ENCODE results near the gene WDFY3. TPM values are rescaled to one million over a fixed set of nuclear protein-coding genes. Genes with fewer than 3 reads are reported as not detected.
"Not testable (repeated sequence)": the region's sequence is repeated elsewhere in the genome, so short reads cannot be mapped to it uniquely, and the experiment has no call there.

The WDFY3 gene
- total RNA-seq, 1 experiment from 2014 or later, result 155 TPM

DNA sequence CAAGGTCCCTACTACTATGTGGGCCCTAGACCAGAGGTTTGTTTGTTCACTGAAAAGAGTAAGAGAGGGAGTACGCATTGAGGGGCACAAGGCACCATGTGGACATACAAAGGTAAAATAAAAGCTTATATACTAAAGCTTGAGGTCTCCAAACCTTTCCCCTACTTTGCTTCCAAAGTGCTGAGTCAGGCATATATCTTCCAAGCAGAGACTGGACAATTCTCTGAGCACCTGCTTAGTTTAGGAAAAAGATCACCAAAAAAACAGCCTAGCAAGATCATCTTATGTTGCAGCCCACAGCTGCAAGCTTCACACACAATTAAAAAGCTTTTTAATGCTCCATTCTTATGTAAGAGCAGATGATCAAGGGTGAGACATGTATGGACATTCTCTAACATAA, 119.5 kb downstream of the WDFY3 start:
- H3K27ac ChIP-seq, result peak overlapping the region; percentile 6; the same call in 1 of the 2 replicates
- peaks cover 62% of the 10 kb centered on the region for H3K4me1 ChIP-seq
- H3K36me3 ChIP-seq, result peaks cover 59% of the 10 kb centered on the region
- no peaks in the 10 kb centered on the region for H3K27me3 ChIP-seq
- peak in 1 of 2 experiments; percentile 52 for DNase-seq
- no peaks in the 10 kb centered on the region; the same call in 1 of the 2 replicates for H3K9me3 ChIP-seq (replicated peaks)
- H3K4me3 ChIP-seq, result no peak overlapping the region

DNA sequence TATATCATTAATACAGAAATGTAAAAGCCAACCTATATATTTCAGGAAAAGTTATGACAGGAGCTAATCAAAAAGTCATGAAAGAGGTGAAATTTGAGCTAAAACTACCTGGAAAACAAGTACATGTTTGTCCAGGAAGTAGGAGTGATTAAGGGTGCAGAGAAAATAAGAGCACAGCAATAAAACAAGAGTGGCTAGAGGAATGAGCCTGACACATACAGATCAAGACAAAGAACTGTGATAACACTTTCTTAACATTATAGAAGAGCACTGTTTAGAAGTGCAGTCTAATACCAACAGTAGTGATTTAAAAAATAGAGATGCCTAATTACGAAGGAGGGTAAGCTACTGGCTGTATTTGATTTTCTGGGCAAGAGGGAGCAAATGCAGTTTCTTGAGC, 125.1 kb downstream of the WDFY3 start:
- Histone ChIP-seq H3K4me1 (peaks cover 21% of the 10 kb centered on the region), H3K36me3 (peaks cover 65% of the 10 kb centered on the region), H3K27me3 (no peaks in the 10 kb centered on the region), H3K9me3 (replicated peaks) (no peaks in the 10 kb centered on the region), H3K4me3 (no peak overlapping the region), H3K27ac (no peak overlapping the region)
- DNase-seq, result no peak

DNA sequence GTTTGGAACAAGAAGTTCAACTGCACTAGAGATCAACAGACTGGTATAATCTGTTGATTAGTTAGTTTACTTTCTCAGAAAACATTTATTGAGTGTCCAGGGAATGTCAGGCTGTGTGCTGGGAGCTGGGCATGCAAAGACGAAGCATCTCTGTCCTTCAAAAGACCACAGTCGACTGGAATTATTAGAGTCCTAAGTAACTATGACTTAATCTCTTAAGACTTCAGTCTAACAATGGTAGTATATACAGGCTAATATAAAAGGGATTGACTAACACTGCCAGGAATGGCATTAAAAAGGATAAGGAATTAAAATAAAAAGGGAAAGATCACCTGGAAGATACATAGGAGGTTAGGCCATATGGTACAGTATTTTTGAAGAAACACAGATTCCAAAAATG, 128.7 kb downstream of the WDFY3 start:
- no peaks in the 10 kb centered on the region for H3K27me3 ChIP-seq
- no peaks in the 10 kb centered on the region for H3K9me3 ChIP-seq (replicated peaks)
- peaks cover 57% of the 10 kb centered on the region for H3K36me3 ChIP-seq
- DNase-seq, result no peak
- peaks cover 9% of the 10 kb centered on the region; the same call in 1 of the 2 replicates for H3K4me1 ChIP-seq
- H3K4me3 ChIP-seq, result no peak overlapping the region
- H3K27ac ChIP-seq, result no peak overlapping the region

DNA sequence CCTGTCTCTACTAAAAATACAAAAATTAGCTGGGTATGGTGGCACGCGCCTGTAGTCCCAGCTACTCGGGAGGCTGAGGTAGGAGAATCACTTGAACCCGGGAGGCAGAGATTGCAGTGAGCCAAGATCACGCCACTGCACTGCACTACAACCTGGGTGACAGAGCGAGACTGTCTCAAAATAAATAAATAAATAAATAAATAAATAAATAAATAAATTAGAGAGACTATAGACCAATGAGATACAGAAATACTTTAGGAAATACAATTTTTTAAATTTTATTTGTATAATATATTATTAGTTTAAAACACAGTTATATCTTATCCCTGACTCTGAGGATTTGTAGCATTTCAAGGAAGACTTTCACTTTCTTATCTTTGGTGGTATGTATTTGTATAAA, 136.9 kb downstream of the WDFY3 start:
- not testable (repeated sequence) for H3K4me3 ChIP-seq; H3K27me3 ChIP-seq; H3K27ac ChIP-seq; H3K4me1 ChIP-seq; DNase-seq; H3K9me3 ChIP-seq (replicated peaks)
- H3K36me3 ChIP-seq, result peaks cover 68% of the 10 kb centered on the region

DNA sequence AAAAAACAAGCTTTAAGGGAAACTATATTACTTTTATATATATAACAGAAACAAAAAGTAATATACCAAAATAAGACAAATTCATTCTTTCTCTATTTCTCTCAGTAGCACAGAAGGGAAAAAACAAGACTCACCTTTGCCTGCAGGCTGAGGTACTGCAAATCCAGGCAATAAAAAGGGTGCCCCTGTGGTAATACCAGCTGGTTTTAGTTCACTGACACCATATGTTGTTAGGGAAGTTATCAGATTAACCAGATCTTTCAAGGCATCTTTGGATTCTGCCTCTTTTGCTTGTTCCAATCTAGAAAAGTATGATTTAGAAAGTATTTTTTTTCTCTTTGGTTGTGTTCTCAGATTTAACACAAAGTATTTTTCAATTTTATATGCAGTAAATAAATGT, 139.8 kb downstream of the WDFY3 start:
- DNase-seq, result peak in 1 of 2 experiments; percentile 45
- no peak overlapping the region for H3K27ac ChIP-seq
- H3K36me3 ChIP-seq, result peaks cover 82% of the 10 kb centered on the region
- peaks cover 8% of the 10 kb centered on the region; the same call in 1 of the 2 replicates for H3K4me1 ChIP-seq
- H3K27me3 ChIP-seq, result no peaks in the 10 kb centered on the region
- H3K9me3 ChIP-seq (replicated peaks), result no peaks in the 10 kb centered on the region
- H3K4me3 ChIP-seq, result no peak overlapping the region

DNA sequence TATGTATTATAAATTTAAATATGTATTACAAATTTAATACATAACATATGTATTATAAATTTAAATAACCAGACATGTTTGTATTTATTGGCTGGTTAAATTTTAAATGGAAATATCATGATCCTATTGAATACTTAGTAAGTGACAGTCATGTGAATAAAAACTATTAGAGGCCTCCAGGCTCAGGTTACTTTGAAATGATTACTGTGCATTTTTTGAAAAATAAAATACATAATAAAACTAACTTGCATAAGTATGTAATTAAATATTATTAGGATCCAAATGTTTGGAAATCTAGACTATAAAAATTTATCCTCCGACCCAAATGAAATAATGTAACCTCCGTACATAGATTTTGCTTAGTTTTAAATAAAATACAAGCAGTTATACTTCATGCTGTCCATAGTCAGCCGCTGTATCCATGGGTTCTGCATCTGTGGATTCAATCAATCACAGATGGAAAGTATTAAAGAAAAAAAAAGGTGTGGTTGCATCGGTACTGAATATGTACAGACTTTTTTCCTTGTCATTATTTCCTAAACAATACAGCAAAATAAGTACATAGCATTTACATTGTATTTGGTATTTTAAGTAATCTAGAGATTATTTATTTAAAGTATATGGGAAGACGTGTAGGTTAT, 140.7 kb downstream of the WDFY3 start:
- DNase-seq, result no peak
- peaks cover 83% of the 10 kb centered on the region for H3K36me3 ChIP-seq

DNA sequence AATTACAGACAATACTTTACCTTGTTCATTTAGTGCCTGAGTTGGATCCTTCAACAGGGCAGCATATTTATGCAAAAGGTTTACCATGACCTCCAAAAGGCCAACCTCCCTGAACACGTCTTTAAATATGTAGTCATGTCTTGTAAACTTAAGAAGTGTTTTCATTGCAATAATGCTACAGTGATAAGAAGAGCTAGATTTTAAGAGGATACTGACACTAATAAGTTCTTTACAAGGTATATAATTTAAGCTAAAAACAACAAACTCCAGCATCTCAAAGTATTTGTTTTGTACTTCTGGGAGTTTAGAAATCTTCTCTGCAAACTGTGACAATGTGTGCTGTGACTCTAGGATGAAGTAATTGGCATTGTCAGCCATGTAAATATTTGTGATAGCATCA, 145.4 kb downstream of the WDFY3 start:
- Histone ChIP-seq H3K4me3 (no peak overlapping the region), H3K27me3 (no peaks in the 10 kb centered on the region), H3K4me1 (no peaks in the 10 kb centered on the region), H3K27ac (no peak overlapping the region), H3K9me3 (replicated peaks) (no peaks in the 10 kb centered on the region), H3K36me3 (peaks cover 84% of the 10 kb centered on the region)
- no peak for DNase-seq

More for the DNA sequence above, 140.7 kb downstream of the WDFY3 start:
- Histone ChIP-seq H3K27ac (no peak overlapping the region), H3K4me3 (no peak overlapping the region), H3K27me3 (no peaks in the 10 kb centered on the region), H3K9me3 (replicated peaks) (no peaks in the 10 kb centered on the region), H3K4me1 (peaks cover 8% of the 10 kb centered on the region; the same call in 1 of the 2 replicates)

DNA sequence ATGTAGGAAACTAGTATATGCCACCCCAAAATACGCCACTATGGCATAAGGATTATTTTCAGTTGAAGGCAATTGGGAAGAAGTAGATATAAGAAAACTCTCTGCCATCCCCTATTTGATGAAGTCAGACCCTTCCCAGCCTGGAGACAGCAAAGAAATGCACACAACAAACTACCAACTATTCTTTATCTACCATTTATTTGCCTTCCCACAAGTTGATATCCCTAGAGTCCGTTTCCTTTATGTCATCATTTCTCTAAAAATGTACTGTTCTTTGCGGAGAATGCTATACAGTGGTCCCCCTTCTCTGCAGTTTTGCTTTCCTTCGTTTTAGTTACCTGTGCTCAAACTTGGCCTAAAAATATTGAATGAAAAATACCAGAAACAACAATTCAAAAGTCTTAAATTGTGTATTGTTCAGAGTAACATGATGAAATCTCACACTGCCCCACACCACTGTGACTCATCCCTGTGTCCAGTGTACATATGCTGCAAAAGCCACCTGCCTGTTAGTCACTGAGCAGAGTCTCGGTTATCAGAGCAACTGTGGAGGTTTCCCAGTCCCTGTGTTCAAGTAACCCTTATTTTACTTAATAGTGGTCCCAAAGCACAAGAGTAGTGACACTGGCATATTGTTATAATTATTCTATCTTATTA, 152.3 kb downstream of the WDFY3 start:
- H3K4me3 ChIP-seq, result no peak overlapping the region
- peaks cover 68% of the 10 kb centered on the region for H3K36me3 ChIP-seq
- H3K9me3 ChIP-seq (replicated peaks), result no peaks in the 10 kb centered on the region
- H3K27me3 ChIP-seq, result no peaks in the 10 kb centered on the region
- H3K4me1 ChIP-seq, result peaks cover 15% of the 10 kb centered on the region
- H3K27ac ChIP-seq, result peak overlapping the region; percentile 59
- DNase-seq, result peak; percentile 72 to 81

DNA sequence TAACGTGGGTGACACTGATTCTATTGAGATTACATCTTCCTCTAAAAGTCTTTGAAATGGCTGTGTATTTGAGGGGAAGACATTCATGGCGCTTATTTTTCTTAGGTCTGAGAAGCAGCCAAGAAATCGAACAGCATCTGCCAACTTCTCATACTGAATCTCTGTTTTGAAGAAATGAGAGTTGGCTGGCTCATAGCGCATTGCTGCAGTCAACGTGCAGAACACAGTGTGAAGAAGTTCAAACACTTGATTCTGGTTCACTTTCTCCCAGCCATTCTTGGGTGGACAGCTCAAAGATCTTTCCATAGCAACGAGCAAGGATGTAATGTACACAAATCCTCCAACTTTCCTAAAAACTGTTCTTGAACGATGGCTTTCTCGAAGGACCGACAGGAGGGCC, 156.5 kb downstream of the WDFY3 start:
- Histone ChIP-seq H3K9me3 (replicated peaks) (no peaks in the 10 kb centered on the region), H3K36me3 (peaks cover 63% of the 10 kb centered on the region), H3K4me1 (peaks cover 11% of the 10 kb centered on the region), H3K27ac (no peak overlapping the region), H3K4me3 (no peak overlapping the region), H3K27me3 (no peaks in the 10 kb centered on the region)
- DNase-seq, result no peak

DNA sequence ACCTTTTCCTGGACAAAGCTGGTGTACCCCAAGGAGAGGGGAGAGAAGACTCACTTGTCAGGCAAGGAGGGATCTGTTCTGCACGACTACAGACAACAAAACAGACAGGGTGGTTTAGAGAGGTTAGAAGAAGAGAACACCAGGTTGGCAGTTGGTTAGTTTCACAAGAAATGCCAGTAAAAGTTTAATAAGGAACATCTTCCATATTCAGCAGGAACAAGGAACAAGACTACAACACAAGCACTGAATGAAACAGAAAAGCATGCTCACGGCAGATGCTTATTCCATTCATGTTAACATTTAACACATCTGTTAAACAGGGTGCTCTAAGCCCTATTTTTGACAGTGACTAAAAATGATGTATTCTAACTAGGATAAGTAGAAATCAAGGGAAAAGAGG, 158.2 kb downstream of the WDFY3 start:
- no peaks in the 10 kb centered on the region for H3K9me3 ChIP-seq (replicated peaks)
- no peaks in the 10 kb centered on the region for H3K27me3 ChIP-seq

DNA sequence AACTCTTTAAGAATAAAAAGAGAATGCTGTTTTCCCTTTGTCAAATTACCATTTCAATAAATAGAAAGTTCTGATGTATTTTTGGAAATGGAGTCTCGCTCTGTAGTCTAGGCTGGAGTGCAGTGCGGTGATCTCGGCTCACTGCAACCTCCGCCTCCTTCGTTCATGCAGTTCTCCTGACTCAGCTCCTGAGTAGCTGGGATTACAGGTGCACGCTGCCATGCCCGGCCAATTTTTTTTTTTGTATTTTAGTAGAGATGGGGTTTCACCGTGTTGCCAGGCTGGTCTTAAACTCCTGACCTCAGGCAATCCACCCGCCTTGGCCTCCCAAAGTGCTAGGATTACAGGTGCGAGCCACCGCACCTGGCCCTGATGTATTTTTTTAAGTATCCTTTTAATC, 159.9 kb downstream of the WDFY3 start:
- not testable (repeated sequence) for H3K9me3 ChIP-seq (replicated peaks); H3K4me3 ChIP-seq; DNase-seq; H3K27me3 ChIP-seq; H3K4me1 ChIP-seq; H3K27ac ChIP-seq
- peaks cover 65% of the 10 kb centered on the region for H3K36me3 ChIP-seq

More for the DNA sequence above, 158.2 kb downstream of the WDFY3 start:
- no peaks in the 10 kb centered on the region for H3K4me1 ChIP-seq
- DNase-seq, result no peak
- no peak overlapping the region for H3K4me3 ChIP-seq
- peaks cover 60% of the 10 kb centered on the region for H3K36me3 ChIP-seq
- H3K27ac ChIP-seq, result no peak overlapping the region

DNA sequence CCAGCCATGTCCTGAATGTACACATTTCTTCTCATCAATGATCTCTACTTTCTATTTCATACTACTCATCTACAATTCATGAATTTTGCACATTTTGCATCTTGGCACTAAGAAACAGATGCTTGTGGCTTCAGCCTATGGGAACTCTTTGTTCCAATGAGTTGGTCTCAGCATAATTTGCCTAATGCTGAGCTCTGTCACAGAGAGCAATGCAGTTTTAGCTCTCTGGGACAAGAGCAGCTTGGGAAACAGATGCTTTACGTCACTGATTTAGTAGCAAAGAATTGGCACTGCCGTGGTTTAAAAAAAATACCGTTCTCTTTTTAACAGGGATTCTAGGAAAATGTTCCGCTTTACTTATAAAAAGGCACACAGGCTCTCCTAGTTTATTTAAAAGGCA, 162.4 kb downstream of the WDFY3 start:
- Histone ChIP-seq H3K27me3 (no peaks in the 10 kb centered on the region), H3K9me3 (replicated peaks) (no peaks in the 10 kb centered on the region), H3K4me1 (no peaks in the 10 kb centered on the region), H3K36me3 (peaks cover 72% of the 10 kb centered on the region), H3K27ac (no peak overlapping the region), H3K4me3 (no peak overlapping the region)
- no peak for DNase-seq

DNA sequence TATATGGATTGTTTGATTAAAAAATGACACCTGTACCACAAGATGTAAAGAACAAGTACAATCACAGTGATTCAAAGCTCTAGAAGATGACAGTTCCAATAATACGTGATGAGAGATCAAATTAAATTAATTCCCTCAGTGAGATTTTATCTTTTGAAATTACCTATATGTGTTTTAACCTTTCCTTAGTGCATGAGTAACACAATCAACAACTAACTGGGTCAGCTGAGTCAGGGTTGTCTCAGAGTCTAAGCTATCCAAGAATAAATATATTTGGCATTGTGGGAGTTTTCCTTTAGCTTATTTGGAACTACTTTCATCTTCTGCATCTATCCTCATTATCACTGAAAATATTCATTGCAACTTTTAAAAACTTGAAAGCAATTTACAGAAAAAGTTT, 162.8 kb downstream of the WDFY3 start:
- Histone ChIP-seq H3K4me1 (no peaks in the 10 kb centered on the region), H3K27ac (no peak overlapping the region), H3K36me3 (peaks cover 71% of the 10 kb centered on the region), H3K9me3 (replicated peaks) (no peaks in the 10 kb centered on the region), H3K4me3 (no peak overlapping the region), H3K27me3 (no peaks in the 10 kb centered on the region)
- DNase-seq, result no peak

DNA sequence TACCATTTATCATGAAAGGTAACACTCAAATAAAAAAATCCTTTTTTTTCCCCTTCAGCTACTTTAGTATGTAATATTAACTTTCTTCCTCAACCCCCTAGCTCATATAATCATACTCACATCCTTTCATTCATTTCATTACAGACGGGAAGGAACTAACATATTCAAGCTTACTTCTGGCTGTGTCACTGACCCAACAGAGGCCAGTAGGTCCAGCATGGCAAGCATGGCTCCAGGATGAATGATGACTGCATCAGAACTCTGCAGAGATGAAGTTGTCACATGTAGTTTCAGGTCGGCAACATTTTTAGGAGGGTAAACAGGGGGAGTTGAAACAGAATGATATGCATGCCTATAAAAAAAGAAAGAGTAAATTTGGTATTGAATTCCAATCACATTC, 163.4 kb downstream of the WDFY3 start:
- Histone ChIP-seq H3K27ac (no peak overlapping the region), H3K4me1 (no peaks in the 10 kb centered on the region), H3K4me3 (no peak overlapping the region), H3K27me3 (no peaks in the 10 kb centered on the region), H3K9me3 (replicated peaks) (no peaks in the 10 kb centered on the region), H3K36me3 (peaks cover 71% of the 10 kb centered on the region)
- DNase-seq, result no peak

DNA sequence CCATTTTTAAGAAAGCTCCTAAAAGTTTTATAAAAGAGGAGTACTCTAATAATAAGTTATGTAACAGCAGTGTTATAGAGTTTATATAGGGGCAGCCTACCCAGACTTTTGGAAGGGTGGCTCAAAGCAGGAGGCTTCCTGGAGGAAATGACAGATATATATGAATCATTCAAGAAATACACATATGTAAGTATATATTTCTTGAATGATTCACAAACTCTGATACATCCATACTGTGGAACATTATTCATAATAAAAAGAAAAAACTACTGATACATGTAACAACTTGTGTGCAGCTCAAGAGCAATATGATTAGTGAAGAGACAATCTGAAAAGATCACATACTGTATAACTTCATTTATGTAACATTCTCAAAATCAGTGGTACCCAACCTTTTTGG, 166.2 kb downstream of the WDFY3 start:
- Histone ChIP-seq H3K36me3 (peaks cover 80% of the 10 kb centered on the region), H3K27me3 (no peaks in the 10 kb centered on the region), H3K4me3 (no peak overlapping the region), H3K4me1 (no peaks in the 10 kb centered on the region), H3K9me3 (replicated peaks) (no peaks in the 10 kb centered on the region), H3K27ac (no peak overlapping the region)
- DNase-seq, result no peak

DNA sequence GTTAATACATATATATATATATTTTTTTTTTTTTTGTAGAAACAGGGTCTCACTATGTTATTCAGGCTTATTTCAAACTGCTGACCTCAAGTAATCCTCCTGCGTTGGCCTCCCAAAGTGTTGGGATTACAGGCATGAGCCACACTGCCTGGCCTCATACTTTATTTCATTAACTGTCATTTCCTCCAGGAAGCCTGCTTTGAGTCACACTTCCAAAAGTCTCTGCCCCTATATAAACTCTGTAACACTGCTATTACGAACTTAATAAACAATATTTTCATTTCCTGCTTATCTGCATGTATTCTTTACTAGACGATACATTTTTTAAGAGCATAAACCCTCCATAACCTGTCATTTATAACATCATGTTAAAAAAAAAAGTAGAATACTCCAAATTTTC, 167.2 kb downstream of the WDFY3 start:
- no peak overlapping the region for H3K27ac ChIP-seq
- no peak overlapping the region for H3K4me3 ChIP-seq
- no peaks in the 10 kb centered on the region for H3K4me1 ChIP-seq
- H3K36me3 ChIP-seq, result peaks cover 84% of the 10 kb centered on the region
- no peaks in the 10 kb centered on the region for H3K9me3 ChIP-seq (replicated peaks)
- H3K27me3 ChIP-seq, result no peaks in the 10 kb centered on the region
- DNase-seq, result no peak

Data from SJCRH30 (cell line).